Activated CD4-positive, alpha-beta T cell treated with anti-CD3 and anti-CD28 coated beads, Interleukin-2, amount 50 U/mL, for 24 hours (primary cell): ENCODE data around the gene C4orf46.
"Not testable (repeated sequence)": the region's sequence is repeated elsewhere in the genome, so short reads cannot be mapped to it uniquely, and the experiment has no call there.

Source experiments
- DNase-seq, 2 donors: peaks; one replicate each; pipeline ENCODE4 v3.0.0-alpha.2; 2020; ENCODE audit warnings: low read depth in 1 of 2, low spot score in 1 of 2

The C4orf46 gene

DNA sequence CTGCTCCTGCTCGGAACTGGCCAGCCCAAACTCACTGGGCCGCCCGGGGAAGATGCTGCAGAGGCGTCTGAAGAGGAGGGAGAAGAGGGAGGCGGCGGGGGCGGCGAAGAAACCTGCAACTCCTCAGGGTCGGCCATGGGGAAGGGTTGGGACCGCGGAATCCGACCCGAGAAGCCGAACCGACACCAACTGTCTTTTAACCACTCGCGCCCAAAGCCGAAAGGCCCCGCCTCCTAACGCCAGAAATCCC lies at the start of gene C4orf46:
TSS of gene C4orf46 (minus strand) at position 223 of the 250 bp plus-strand sequence. CDS start at position 137, 86 bp downstream.
- DNase-seq, result no peak

- no peak for DNase-seq
Observed at GRCh38 chr4:158715802-158716201, 44.1 kb upstream of the C4orf46 start.

- no peak for DNase-seq
Observed at GRCh38 chr4:158714937-158715336, 43.2 kb upstream of the C4orf46 start.

GRCh38 chr4:158712622-158713021 lies 40.9 kb upstream of the C4orf46 start:
- not testable (repeated sequence) for DNase-seq

GRCh38 chr4:158710814-158711213 lies 39.1 kb upstream of the C4orf46 start:
- no peak for DNase-seq

GRCh38 chr4:158704274-158704673 lies 32.6 kb upstream of the C4orf46 start:
- no peak for DNase-seq

DNA sequence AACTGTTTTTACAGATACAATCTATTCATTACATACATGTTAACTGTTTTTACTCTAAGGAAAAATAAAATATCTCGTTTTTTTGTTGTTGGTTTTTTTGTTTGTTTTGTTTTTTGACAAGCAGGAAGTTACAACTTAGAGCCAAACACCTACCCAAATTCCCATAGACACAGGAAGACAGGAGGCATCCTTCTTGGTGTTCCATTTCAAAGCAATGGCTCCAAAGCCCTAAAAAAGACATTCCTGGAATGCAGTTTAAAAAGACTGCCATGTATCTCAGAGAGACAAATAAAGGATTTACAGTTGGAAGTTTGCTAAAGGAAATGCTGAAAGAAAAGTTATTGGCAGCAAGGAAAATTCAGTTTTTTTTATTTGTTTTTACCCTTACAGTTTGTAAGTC lies 17.1 kb upstream of the C4orf46 start:
- no peak for DNase-seq

DNA sequence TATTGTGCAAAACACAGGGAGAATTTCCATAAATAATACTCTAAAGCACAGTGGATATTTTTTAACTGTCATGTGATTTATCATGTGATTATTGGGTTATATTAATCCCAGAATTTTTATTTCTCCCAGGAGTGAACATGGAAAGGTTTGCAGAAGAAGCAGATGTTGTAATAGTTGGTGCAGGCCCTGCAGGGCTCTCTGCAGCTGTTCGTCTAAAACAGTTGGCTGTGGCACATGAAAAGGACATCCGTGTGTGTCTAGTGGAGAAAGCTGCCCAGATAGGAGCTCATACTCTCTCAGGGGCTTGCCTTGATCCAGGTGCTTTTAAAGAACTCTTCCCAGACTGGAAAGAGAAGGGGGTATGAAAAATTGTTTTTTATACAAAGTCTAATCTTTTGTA lies 10.4 kb upstream of the C4orf46 start:
- no peak for DNase-seq

- no peak for DNase-seq
Observed at GRCh38 chr4:158681629-158682028, 9.9 kb upstream of the C4orf46 start.

DNA sequence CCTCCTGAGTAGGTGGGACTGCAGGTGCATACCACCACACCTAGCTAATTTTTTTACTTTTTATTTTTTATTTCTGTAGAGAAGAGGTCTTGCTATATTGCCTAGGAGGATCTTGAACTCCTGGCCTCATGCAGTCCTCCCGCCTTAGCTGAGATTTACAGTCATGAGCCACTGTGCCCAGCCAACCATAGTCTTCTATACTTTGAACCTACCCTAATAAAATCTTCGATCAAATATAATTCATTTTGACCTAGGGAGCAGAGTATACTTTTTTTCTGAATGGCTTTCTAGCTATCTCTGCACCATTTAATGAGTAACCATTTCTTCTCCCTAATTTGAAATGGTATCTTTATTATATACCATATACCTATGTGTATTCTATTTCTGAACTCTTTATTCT lies 7.1 kb upstream of the C4orf46 start:
- DNase-seq, result no peak

- no peak for DNase-seq
Observed at GRCh38 chr4:158676076-158676475, 4.4 kb upstream of the C4orf46 start.

- DNase-seq, result no peak
Observed at GRCh38 chr4:158673633-158674032, 1.9 kb upstream of the C4orf46 start.

DNA sequence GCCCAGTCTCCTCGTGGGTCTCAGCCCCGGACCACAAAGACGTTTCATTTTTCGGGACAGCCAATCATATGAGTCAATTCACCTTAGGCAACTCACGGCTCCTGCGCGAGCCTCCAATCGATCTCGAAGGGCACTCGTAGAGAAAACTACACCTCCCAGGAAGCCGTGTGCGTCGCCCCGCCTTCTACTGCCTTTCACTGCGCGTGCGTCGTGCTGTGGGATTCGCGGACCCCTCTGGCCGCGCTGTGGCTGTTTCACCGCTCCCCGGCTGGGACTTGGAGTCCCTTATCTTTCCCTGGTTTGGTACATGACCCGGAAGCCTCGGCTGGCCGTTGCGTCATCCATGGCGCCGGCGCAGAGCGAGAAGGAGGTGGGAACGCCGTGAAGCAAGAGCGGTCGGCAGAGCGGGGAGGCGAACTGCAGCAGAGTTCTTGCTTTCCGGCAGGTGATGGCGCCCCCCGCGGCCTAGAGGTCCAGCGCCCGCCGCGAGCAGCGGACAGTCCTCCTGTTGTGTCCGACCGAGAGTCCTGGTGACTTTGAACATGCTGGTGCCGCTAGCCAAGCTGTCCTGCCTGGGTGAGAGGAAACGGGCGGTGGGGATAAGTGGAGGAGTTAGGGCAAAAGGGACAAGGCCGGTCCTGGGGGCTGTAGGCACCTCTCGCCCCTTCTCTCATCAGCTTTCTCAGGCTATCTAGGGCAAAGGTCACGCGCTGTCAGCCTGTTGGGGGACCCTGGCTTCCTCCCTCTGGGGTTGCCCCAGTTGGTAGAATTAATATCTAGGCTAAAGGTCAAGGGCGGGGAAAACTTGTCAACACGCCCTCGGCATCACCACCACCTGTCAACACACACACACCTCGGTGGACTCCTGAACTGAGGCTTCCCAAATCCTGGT lies 474 bp upstream of the C4orf46 start, which contains the start of gene ETFDH:
TSS of gene ETFDH (plus strand) at position 382 of the 892 bp plus-strand sequence. CDS start at position 543, 161 bp downstream.
- DNase-seq, result peak; percentile 94 to 99

DNA sequence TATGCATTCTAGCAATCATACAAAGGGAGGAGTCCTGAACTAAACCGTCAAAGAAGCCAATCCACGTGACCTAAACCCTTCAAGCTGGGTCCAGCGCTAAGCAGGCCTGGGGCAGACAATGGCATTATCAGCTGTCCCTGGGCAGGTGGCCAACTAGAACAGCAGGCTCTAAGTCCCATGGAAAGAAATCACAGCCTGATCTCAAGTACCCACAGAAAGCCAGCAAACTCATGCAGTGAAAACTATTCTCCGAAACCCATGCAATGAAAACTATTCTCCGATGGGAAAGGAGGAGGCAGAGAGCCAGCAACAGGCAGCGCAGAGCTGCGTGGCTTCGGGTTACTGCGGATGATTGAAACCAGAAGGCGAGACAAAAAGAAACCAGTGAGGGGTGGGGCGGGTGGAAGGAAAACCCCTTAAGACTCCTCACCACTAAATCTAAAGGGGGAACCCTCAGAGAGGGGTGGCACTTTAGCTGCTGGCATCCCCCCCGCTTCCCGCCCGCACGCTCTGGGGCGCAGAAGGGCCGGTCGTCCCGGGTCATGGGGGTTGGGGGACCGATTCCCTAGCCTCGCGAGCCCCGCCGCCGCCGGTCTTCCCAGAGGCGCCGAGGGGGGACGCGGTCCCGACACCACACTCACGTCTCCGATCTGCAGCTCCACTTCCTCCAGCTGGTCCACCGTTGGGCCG lies 567 bp downstream of the C4orf46 start:
- peak; percentile 26 to 46 for DNase-seq

GRCh38 chr4:158669310-158669709 lies 2.4 kb downstream of the C4orf46 start:
- DNase-seq, result no peak

DNA sequence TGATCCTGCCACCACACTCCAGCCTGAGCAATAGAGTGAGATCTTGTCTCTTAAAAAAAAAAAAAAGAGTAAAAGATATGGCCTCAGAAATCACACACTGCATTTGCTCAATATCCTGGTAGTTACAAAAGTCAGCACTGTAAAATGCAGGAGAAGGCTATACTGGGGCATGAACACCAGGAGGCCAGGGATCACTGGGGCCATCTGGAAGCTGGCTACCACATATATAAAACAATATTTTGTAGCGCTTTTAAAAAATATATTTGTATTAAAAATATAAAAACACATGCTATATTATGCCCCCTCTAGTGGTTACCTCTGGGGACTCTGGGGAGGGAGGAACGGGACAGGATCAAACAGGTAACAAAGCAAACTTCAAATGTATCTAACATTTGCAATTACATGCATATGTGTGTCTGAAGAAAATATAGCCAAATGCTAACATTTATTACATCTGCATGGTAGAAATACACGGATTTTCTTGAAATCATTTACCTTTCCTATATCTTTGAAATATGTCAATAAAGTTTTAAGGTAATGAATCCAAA lies 4.0 kb downstream of the C4orf46 start:
- no peak for DNase-seq

DNA sequence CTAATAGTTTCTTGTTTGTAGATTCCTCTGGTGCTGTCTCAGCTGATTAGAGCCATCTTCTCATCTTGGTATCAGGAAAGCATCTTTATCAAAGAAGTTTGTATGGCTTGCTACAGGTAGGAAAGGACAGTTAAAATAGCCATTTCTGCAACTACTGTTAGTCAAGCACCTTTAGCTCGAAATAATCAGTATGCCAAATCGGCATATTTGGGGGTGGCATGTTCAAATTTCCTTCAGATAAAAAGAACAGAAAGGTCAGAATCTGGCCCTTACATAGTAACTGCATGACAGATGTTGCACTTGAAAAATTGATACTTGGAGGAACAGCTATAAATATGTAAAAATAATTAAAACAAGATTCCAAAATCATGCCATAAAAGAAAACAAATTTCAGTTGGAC lies 4.8 kb downstream of the C4orf46 start:
- DNase-seq, result no peak

GRCh38 chr4:158664806-158665205 lies 6.9 kb downstream of the C4orf46 start:
- no peak for DNase-seq

- not testable (repeated sequence) for DNase-seq
Observed at GRCh38 chr4:158663707-158664625, 7.7 kb downstream of the C4orf46 start.

DNA sequence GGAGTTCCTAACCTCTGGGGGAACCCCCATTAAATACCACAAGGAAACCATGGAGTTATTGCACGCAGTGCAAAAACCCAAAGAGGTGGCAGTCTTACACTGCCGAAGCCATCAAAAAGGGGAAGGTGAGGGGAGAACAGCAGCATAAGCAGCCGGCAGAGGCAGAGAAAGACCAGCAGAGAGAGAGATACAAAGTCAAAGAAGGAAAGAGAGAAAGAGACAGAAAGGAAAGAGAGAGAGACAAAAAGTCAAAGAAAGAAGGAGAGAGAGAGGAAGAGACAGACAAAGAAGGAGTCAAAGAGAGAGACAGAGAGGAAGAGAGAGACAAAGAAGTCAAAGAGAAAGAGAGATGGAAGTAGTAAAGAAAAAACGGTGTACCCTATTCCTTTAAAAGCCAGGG lies 8.4 kb downstream of the C4orf46 start:
- not testable (repeated sequence) for DNase-seq

DNA sequence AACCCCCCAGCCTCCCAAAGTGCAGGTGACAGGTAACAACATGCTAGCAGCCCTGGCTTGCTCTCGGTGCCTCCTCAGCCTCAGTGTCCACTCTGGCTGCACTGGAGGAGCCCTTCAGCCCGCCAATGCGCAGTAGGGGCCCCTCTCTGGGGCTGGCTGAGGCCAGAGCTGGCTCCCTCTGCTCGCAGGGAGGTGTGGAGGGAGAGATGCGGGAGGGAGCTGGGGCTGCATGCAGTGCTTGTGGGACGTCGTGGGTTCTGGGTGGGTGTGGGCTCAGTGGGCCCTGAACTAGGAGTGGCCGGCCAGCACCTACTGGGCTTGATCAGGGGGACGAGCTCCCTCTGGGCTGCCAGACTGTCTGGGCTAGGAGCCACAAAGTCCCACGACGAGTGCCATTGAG lies 14.4 kb downstream of the C4orf46 start:
- no peak for DNase-seq
